GM13977 (cell line): ENCODE measurements around the gene ATP2A1.

ENCODE experiments used
- DNase-seq: peaks from one replicate; pipeline ENCODE4 v3.0.0; 2012; ENCODE audit warnings: low spot score
- CTCF ChIP-seq: IDR thresholded peaks from 2 replicates; pipeline ENCODE4 v1.5.1; 2012; ENCODE audit warnings: mild to moderate bottlenecking, control low read depth; ENCODE audit not compliant: insufficient read depth; ENCODE audit errors: extremely low read depth, missing control alignments
- in situ Hi-C: fragments of 300-500 bp; cut with MboI; formaldehyde crosslinking; loops from one replicate; pipeline ENCODE4 v1.12.0; 2022; ENCODE audit warnings: low sequenced_read_pairs, low pct_unique_long_range_greater_than_20kb, mixed read lengths, inconsistent platforms; ENCODE audit not compliant: unreplicated experiment

ATP2A1 gene

GRCh38 chr16:28846933-28847273 lies 31.4 kb upstream of the ATP2A1 start:
- TF ChIP-seq CTCF = no peak
- no peak for DNase-seq
- in situ Hi-C loops = no loop called here

- in situ Hi-C loops = no loop called here
- TF ChIP-seq CTCF = no peak
- DNase-seq = no peak
Measured at GRCh38 chr16:28858421-28858820, 19.9 kb upstream of the ATP2A1 start.

GRCh38 chr16:28859326-28859725 lies 19.0 kb upstream of the ATP2A1 start:
- no peak for TF ChIP-seq CTCF
- in situ Hi-C loops = no loop called here
- no peak for DNase-seq

- TF ChIP-seq CTCF = no peak
- in situ Hi-C loops = no loop called here
- peak; percentile 45 for DNase-seq
Measured at GRCh38 chr16:28863929-28864793, 14.1 kb upstream of the ATP2A1 start.

- in situ Hi-C loops = no loop called here
- no peak for DNase-seq
- TF ChIP-seq CTCF = no peak
Measured at GRCh38 chr16:28865001-28865688, 13.1 kb upstream of the ATP2A1 start.

- in situ Hi-C loops = no loop called here
- DNase-seq = no peak
- no peak for TF ChIP-seq CTCF
Measured at GRCh38 chr16:28865722-28866453, 12.4 kb upstream of the ATP2A1 start.
